Ishikawa (cell line): ENCODE results near the gene WFDC1.

Source experiments
- CEBPB ChIP-seq: IDR thresholded peaks from 2 replicates; pipeline ENCODE4 v1.6.1; 2012
- CREB1 ChIP-seq: IDR thresholded peaks from 2 replicates; pipeline ENCODE4 v1.6.1; 2012; ENCODE audit warnings: low read depth
- EGR1 ChIP-seq: IDR thresholded peaks from 2 replicates; pipeline ENCODE4 v1.6.1; 2012
- EP300 ChIP-seq: IDR thresholded peaks from 2 replicates; pipeline ENCODE4 v1.6.1; 2012; ENCODE audit warnings: borderline replicate concordance
- FOXM1 ChIP-seq: IDR thresholded peaks from 2 replicates; pipeline ENCODE4 v1.6.1; 2012; ENCODE audit warnings: low read depth, borderline replicate concordance
- NFIC ChIP-seq: IDR thresholded peaks from 2 replicates; pipeline ENCODE4 v1.6.1; 2012
- RAD21 ChIP-seq: IDR thresholded peaks from 2 replicates; pipeline ENCODE4 v1.6.1; 2012; ENCODE audit warnings: low read depth
- TAF1 ChIP-seq: IDR thresholded peaks from 2 replicates; pipeline ENCODE4 v1.6.1; 2012; ENCODE audit warnings: low read depth, mild to moderate bottlenecking
- TCF12 ChIP-seq: IDR thresholded peaks from 2 replicates; pipeline ENCODE4 v1.6.1; 2012; ENCODE audit warnings: low read depth
- TEAD4 ChIP-seq: IDR thresholded peaks from 2 replicates; pipeline ENCODE4 v1.6.1; 2012
- YY1 ChIP-seq: IDR thresholded peaks from 2 replicates; pipeline ENCODE4 v1.6.1; 2012; ENCODE audit warnings: low read depth
- ZBTB7A ChIP-seq: IDR thresholded peaks from 2 replicates; pipeline ENCODE4 v1.6.1; 2012; ENCODE audit warnings: low read depth
- TF ChIP-seq, protein P1 (sequence below): IDR thresholded peaks from 2 replicates; pipeline ENCODE4 v1.6.1; 2012
- TF ChIP-seq, protein P2 (sequence below): IDR thresholded peaks from 2 replicates; pipeline ENCODE4 v1.6.1; 2012; ENCODE audit warnings: low read depth, mild to moderate bottlenecking
- TF ChIP-seq, protein P3 (sequence below): IDR thresholded peaks from 2 replicates; pipeline ENCODE4 v1.6.1; 2012

The WFDC1 gene

DNA sequence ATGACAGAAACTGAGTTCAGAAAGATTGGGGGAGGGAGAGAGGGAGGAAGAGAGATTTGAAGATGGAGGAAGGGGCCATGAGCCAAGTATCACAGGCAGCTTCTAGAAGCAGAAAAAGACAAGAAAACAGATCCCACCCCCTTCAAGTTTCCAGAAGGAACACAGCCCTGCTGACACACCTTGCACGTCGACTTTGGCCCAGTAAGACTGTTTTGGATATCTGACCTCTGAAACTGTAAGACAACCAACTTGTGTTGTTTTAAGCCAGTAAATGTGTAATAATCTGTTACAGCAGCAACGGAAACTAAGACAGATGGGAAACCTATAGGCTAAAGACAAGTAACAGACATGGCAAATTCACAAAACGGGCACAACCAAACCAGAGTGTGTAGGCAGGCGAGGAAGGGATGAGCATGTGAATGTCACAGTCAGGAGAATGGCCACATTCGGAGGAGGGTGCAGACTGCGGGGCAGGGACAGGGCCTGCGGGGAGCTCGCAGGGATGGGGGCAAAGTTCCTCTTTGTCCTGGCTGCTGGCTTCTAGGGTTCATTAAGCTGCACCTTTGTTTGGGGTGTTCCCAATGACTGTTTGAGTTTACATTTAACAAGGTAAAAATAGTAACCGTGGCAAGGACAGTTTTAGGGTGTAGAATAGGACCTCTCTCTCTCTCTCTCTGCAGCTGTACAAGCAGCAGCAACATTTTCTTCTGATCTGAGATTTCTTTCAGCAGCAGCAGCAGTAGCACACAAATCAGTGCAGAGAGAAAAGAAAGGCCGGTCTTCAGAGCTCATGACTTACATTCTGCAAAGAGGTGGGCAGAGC lies 55.4 kb downstream of the WFDC1 start:
- TF ChIP-seq, protein P1, sequence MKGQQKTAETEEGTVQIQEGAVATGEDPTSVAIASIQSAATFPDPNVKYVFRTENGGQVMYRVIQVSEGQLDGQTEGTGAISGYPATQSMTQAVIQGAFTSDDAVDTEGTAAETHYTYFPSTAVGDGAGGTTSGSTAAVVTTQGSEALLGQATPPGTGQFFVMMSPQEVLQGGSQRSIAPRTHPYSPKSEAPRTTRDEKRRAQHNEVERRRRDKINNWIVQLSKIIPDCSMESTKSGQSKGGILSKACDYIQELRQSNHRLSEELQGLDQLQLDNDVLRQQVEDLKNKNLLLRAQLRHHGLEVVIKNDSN = no peak
- TF ChIP-seq EGR1 = no peak
- no peak for TF ChIP-seq NFIC
- TF ChIP-seq FOXM1 = no peak
- no peak for TF ChIP-seq EP300
- no peak for TF ChIP-seq CREB1
- TF ChIP-seq TCF12 = no peak
- TF ChIP-seq YY1 = no peak

DNA sequence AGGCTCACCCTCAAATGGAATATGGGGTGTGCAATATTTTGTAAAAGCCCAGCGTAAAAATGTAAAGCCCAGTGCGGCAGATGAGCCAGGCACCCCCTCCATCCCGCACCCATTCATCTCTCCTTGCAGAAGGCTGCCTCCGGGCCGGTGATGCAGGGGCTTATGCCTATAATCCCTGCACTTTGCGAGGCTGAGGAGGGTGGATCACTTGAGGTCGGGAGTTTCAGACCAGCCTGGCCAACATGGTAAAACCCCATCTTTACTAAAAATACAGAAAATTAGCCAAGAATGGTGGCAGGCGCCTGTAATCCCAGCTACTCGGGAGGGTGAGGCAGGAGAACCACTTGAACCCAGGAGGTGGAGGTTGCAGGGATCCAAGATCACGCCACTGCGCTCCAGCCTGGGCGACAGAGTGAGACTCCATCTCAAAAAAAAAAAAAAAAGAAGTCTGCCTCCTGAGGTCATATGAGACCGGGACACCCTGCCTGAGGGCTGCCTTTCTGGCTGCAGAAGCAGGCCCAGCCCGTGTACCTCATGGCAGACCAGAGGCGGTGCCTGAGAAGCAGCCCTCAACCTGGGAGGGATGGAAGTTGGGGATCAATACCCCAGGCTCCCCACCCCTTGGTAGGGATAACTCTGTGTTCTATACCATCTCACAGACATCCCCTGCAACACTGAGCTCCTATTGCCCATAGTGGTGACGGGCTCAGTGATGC lies 56.2 kb downstream of the WFDC1 start:
- TF ChIP-seq EGR1 (no peak), TCF12 (no peak), FOXM1 (no peak), TAF1 (no peak), TEAD4 (no peak)

DNA sequence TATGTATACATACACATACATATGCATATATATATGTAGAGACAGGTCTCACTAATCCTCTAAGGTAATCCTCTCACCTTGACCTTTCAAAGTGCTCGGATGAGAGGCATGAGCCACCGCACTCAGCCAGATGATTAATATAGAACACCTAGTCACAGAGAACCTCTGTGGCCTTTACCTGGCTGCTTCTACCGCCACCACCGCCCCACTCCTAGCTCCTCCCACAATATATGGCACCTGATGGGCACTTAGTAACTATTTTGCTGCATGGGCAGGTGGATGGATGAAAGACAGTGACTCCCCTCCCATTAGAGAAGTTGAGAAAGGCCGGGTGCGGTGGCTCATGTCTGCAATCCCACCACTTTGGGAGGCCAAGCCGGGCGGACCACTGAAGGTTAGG lies 57.0 kb downstream of the WFDC1 start:
- no peak for TF ChIP-seq CEBPB
- TF ChIP-seq EGR1 = no peak
- TF ChIP-seq TAF1 = no peak
- TF ChIP-seq FOXM1 = no peak
- no peak for TF ChIP-seq EP300
- no peak for TF ChIP-seq ZBTB7A
- no peak for TF ChIP-seq YY1
- TF ChIP-seq TEAD4 = no peak
- no peak for TF ChIP-seq NFIC
- TF ChIP-seq, protein P2, sequence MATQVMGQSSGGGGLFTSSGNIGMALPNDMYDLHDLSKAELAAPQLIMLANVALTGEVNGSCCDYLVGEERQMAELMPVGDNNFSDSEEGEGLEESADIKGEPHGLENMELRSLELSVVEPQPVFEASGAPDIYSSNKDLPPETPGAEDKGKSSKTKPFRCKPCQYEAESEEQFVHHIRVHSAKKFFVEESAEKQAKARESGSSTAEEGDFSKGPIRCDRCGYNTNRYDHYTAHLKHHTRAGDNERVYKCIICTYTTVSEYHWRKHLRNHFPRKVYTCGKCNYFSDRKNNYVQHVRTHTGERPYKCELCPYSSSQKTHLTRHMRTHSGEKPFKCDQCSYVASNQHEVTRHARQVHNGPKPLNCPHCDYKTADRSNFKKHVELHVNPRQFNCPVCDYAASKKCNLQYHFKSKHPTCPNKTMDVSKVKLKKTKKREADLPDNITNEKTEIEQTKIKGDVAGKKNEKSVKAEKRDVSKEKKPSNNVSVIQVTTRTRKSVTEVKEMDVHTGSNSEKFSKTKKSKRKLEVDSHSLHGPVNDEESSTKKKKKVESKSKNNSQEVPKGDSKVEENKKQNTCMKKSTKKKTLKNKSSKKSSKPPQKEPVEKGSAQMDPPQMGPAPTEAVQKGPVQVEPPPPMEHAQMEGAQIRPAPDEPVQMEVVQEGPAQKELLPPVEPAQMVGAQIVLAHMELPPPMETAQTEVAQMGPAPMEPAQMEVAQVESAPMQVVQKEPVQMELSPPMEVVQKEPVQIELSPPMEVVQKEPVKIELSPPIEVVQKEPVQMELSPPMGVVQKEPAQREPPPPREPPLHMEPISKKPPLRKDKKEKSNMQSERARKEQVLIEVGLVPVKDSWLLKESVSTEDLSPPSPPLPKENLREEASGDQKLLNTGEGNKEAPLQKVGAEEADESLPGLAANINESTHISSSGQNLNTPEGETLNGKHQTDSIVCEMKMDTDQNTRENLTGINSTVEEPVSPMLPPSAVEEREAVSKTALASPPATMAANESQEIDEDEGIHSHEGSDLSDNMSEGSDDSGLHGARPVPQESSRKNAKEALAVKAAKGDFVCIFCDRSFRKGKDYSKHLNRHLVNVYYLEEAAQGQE = no peak
- no peak for TF ChIP-seq RAD21
- TF ChIP-seq TCF12 = no peak
- TF ChIP-seq, protein P1 = no peak
- TF ChIP-seq, protein P3, sequence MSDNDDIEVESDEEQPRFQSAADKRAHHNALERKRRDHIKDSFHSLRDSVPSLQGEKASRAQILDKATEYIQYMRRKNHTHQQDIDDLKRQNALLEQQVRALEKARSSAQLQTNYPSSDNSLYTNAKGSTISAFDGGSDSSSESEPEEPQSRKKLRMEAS = no peak
- no peak for TF ChIP-seq CREB1

DNA sequence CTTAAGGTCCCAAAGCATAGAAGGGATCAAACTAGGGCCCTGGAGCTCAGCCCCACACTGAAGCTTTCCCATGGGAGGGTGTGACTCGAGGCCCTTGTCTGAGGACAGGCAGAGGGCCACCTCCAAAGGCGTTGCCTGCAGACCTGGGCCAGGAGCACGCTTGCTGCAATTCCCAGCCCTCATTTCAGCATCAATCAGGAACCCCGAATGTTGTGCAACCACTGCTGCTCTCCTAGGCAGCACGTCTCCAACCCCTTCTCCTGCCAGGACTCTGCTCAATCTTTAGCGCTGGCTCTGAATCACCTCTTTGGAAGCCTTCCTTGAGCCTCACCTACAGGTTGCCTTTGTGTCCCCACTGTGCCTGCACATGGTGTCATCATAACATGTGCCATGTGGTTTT lies 59.6 kb downstream of the WFDC1 start:
- TF ChIP-seq, protein P3 = no peak
- TF ChIP-seq NFIC (no peak), TAF1 (no peak), TCF12 (no peak), RAD21 (no peak), YY1 (no peak), EGR1 (no peak), TEAD4 (no peak), FOXM1 (no peak), CEBPB (no peak), EP300 (no peak), CREB1 (no peak), ZBTB7A (no peak)
- TF ChIP-seq, protein P1 = no peak
- TF ChIP-seq, protein P2 = no peak

DNA sequence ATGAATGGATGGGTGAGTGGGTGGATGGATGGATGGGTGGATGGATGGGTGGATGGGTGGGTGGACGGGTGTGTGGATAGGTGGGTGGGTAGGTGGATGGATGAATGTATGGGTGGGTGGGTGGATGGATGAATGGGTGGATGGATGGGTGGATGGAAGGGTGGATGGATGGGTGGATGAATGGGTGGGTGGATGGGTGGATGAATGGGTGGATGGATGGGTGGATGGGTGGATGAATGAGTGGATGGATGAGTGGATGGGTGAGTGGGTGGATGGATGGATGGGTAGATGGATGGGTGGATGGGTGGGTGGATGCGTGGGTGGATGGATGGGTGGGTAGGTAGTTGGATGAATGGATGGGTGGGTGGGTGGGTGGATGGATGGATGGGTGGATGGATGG lies 60.5 kb downstream of the WFDC1 start:
- no peak for TF ChIP-seq ZBTB7A
- no peak for TF ChIP-seq RAD21
- no peak for TF ChIP-seq TCF12
- no peak for TF ChIP-seq CREB1
- TF ChIP-seq, protein P1 = no peak
- no peak for TF ChIP-seq CEBPB
- no peak for TF ChIP-seq YY1
- no peak for TF ChIP-seq EGR1
- TF ChIP-seq, protein P2 = no peak
- no peak for TF ChIP-seq FOXM1
- TF ChIP-seq, protein P3 = no peak
- TF ChIP-seq EP300 = no peak
- TF ChIP-seq NFIC = no peak
